Fibroblast of skin of left quadriceps (primary cell): ENCODE results near the gene ELAVL1.
"Not testable (repeated sequence)": the region's sequence is repeated elsewhere in the genome, so short reads cannot be mapped to it uniquely, and the experiment has no call there.

ENCODE experiments used
- DNase-seq, 2 experiments: peaks; one replicate each; pipeline ENCODE4 v3.0.0-alpha.2; 2013; ENCODE audit warnings: low read depth in 2 of 2

Gene ELAVL1

GRCh38 chr19:7968796-7969554, 36.5 kb downstream of the ELAVL1 start:
- no peak for DNase-seq

DNA sequence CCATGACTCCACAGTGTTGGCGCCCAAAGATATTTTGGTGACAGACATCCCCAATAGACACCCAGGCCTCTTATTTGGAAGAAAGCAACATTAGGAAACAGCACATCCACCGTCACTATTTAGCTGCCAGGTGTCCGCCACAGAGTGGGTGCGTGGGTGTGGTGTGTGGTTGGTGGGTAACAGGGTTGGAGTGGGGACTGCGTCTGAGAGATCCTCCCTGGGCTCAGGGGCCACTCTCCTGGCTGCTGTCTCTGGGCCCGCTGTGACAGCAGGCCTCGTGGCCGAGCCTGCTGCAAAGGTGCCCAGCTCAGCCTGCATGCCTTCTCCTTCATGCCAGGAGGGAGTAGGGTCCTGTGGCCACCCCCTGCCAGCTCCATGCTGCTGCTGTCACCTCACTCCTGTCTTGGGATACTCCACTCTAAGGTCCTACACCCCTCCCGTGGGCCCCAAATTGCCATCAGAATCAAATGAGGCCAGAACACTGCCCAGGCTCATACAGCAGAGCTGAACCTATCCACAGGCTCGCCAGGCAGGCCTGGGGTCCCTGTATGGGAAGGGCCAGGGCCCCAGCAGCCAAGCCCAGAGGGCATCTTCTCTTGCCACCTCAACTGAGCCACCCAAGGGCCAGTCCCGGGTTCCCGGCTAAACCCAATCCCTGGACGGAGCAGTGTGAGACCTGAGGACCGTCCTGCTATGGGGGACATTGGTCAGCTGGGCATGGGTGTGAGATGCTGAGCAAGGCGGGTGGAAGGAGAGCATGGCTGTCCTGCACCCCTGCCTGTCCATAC, 37.2 kb downstream of the ELAVL1 start:
- DNase-seq = no peak

- DNase-seq = no peak
These were observed 39.3 kb downstream of the ELAVL1 start for GRCh38 chr19:7965921-7966665.

GRCh38 chr19:7965259-7965841, 40.1 kb downstream of the ELAVL1 start:
- no peak for DNase-seq

DNA sequence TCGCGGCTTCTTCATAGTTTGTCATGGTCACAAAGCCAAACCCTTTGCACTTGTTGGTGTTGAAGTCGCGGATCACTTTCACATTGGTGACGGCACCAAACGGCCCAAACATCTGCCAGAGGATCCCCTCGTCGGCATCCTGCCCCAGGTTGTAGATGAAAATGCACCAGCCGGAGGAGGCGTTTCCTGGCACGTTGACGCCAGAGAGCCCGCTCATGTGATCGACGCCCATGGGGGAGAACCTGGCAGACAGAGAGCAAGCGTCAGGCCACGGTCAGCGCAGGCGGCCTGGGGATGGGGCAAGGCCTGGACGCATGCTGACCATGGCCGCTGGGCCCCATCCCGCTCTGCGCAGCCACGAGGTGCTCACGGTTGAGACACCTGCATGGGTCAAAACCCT, 41.9 kb downstream of the ELAVL1 start:
- no peak for DNase-seq

DNA sequence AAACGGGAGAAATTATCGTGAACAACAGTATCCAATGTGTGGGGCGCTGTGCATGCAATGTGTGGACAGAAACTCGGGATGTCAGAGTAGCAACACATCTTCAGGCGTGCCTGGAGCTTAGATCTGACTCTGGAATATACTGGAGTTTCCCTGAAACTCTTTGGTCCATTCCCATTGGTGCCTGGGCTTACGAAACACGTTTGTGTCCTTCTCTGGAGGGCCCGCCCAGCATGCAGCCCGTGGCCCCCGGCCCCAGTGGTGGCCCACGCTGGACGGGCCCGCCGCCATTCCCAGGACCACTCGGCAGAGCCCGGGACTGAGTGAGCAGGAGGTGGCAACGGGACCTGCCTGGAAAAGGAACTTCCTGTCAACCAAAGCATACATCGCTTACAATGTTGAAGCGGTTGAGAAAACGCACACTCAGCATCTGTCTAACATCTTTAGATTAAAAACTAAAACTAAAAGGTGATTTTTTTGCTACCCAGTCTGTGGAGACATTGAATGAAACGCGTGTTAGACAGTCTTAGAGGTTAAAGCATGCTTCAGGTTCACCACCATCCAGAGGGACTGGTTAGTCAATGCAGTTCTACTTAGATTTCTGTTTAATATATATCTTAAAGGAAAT, 42.7 kb downstream of the ELAVL1 start:
- no peak for DNase-seq

DNA sequence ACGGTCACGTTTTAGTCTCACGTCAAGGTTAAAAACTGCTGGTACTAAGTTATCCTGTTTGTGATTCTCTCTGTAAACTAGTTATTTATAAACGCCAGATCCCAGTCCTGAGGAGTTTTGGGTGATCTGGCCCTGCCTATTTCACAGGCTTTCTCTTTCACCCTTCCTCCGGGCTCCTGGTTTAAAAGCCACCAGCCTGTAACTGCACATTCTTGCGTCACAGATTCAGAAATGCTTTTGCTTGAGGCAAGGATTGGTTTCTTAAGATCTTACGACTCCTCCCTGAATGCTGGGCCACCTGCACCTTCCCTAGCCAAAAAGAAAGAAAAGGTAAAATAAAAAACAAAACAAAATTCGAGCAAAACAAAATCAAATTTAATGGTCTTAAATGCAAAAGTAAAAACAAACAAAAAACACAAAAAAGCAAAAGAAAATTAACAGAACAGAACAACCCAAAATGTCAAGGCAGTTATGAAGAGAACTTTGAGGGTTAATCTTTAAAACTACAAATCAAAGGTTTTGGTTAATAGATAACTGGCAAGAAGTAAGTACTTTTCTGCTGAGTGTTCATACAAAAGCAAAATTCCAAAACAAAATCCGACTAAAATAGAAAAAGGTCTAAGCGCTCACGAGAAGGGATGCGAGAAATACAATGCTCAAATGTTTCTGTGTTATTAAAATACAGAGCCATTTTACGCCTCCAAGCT, 43.4 kb downstream of the ELAVL1 start:
- DNase-seq = no peak

DNA sequence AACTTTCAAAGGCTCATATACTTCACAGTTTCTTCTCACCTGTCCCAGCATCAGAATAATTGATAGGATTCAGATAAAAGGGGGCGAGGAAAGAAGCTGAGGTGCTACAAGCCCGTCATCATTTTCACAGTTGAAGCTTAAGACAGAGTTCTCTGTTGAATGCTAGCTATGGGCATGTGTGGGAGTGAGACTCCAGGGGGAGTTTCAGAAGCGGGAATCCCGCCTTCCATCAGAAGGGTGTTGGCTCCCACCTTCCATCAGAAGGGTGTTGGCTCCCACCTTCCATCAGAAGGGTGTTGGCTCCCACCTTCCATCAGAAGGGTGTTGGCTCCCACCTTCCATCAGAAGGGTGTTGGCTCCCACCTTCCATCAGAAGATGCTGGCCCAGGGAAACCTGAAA, 44.4 kb downstream of the ELAVL1 start:
- not testable (repeated sequence) for DNase-seq

DNA sequence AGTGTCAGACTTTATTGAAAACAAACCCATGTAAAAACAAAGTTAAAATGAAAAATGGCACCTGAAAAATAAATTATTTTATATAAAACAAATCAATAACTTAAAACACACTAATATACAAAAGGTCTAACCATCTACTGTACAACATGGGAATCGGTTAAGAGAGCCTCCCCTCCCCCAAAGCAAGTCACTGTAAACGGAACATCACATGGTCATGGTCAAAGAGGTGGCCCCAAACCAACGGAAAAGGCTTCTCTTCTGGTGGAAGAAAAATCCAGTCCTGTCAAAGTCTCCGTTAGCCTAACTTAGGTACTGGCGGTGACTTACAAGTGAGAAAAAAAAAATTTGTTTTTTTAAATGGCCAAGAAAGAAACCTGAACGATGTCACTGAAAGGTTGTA, 46.2 kb downstream of the ELAVL1 start:
- no peak for DNase-seq

DNA sequence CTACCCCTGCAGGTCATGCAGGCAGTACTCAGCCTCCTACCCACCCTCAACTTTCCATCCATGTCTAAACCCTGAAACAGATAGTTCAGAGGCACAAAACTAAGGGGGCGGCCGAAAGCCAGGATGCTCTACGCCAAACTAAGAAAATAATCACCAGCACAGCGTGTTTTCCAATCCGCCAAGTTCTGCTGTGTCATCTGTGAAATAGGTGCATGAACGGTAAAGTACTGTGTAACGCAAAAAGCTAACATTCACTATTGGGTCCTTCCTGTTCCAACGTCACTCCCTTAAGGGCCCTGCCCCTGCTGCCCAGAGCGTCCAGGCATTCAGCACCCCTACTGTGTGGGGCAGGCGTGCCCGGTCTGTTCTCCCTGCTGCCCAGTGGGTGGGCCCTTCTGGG, 49.7 kb downstream of the ELAVL1 start:
- DNase-seq = no peak

DNA sequence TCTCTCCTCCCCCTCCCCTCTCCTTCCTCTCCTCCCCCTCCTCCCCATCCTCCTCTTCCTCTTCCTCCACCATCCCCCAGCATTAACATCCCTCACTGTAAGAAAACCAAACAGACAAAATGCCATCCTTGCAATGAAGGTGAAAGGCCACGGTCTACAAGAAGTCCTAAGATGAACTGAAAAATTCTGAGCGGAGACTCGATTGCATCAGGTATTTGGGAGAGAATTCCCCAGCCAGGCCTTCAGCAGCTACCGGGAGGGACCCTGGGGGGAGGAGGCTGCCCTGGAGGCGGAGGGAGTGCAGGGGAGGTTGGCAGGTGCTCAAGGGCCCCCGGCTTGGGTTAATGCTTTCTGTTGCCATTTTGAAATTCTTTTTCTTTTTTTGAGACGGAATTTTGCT, 51.9 kb downstream of the ELAVL1 start:
- no peak for DNase-seq

- DNase-seq = no peak
These were observed 52.4 kb downstream of the ELAVL1 start for GRCh38 chr19:7953060-7953459.

GRCh38 chr19:7947939-7948338, 57.5 kb downstream of the ELAVL1 start:
- DNase-seq = no peak

- peak; percentile 85 to 86 for DNase-seq
These were observed 61.2 kb downstream of the ELAVL1 start for GRCh38 chr19:7944177-7944761.

DNA sequence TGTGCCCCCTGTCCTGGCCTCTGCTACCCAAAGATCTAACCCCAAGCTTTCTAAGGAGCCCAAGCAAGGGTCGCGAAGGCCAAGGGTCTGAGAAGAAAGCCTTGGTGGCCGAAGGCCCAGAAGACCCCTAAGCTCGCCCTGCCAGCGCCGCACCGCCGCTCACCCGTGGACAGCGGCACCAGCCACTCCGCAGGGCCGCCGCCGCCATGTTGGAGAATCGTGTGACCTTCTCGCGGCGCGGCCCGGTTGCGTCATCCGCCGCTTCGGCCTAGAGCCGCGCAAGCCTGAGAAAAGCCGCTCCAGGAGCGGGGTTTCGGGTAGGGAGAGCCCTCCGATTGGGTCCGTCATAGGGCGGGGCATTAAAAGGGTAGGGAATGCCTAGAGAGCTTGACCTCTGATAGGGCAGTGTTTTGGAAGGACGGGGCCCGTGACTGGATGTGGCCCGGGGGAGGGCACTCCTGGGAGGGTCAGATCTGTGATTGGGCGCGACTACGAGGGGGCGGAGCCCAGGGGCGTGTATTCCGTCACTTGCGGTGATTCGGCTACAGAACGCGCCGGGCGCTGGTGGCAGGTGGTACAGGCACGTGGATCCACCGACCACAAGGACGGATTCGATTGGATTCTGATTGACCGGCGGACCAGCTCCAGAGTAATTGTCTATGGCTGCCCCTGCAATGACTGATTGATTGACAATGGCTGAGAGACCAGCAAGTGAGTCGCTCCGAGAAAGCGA, 61.8 kb downstream of the ELAVL1 start, which contains the start of gene TIMM44:
TIMM44 (minus strand) TSS at position 223 of the 733 bp plus-strand sequence; CDS start at position 208, 15 bp downstream.
- peak; percentile 99 for DNase-seq

GRCh38 chr19:7942981-7943443, 62.4 kb downstream of the ELAVL1 start:
- no peak for DNase-seq

GRCh38 chr19:7941895-7942596, 63.4 kb downstream of the ELAVL1 start:
- DNase-seq = no peak

DNA sequence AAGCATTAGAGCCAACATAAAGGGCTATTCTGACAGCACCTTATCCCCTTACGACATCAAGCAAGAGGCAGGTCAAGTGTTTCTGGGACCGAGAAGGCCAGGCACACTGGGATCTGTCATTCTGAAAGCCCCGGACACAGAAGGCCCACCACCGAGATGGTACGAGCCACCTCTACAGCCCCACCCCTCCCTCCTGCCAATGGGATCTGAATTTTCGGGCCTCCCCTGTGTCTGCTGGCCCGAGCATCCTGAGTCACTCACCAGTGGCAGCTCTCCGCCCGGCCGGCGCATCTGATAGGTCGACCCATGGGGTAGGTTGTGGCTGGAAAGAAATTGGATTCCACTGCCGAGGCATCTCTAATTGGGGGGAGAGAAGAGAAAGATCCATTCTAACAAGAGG, 64.6 kb downstream of the ELAVL1 start:
- no peak for DNase-seq

- DNase-seq = no peak
These were observed 70.7 kb downstream of the ELAVL1 start for GRCh38 chr19:7934766-7935165.
